Anterior cingulate cortex (tissue), 58 donors: ENCODE measurements around the gene TMC2.
"Not testable (repeated sequence)": the region's sequence is repeated elsewhere in the genome, so short reads cannot be mapped to it uniquely, and the experiment has no call there.

Experiments
- DNase-seq, 58 donors: peaks; one replicate each; lab custom pipeline; 2025; lab: John Stamatoyannopoulos, UW

TMC2 gene

DNA sequence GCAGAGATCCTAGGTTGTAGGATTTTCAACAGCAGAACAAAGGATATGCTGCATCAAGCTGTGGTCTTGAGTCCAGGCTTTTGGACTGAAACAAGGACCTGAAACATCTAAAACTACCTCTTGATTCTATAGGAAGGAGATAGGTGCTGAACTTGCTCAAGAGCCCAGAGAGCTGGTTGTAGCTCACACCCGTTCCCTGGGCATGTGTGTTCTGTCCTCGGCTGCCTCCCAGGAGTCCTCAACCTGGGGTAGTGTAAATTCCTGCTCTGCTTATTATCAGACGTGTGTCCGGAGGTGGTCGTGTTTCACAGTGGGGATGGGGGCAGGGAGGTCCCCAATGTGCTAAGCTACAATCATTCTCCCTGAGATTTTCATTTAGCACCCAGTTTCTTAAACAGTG, 120.9 kb downstream of the TMC2 start:
- DNase-seq, result no peak

- no peak for DNase-seq
Measured at GRCh38 chr20:2657674-2658073, 121.3 kb downstream of the TMC2 start.

GRCh38 chr20:2658414-2659354, 122.3 kb downstream of the TMC2 start:
- DNase-seq, result no peak

DNA sequence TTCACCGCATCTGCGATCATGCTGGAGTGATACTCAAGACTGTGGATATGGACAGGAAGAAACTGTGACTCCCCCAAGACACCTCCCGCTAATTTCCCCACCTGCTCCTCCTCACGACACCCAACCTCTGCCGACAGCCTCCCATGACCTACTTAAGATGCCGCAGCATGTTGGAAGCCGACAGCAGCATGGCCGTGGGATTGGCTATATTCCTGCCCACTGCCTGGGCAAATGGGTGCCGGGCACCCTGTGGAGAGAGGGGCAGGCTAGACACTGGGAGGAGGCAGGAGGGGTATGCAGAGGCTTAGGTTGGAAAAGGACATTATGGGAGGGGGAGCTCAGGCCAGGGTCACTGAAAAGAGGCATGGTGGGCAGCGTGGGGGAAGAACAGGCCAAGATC, 123.2 kb downstream of the TMC2 start:
- DNase-seq, result no peak

- DNase-seq, result peak in 1 of 58 donors; percentile 24
Measured at GRCh38 chr20:2663364-2663886, 127.1 kb downstream of the TMC2 start.

DNA sequence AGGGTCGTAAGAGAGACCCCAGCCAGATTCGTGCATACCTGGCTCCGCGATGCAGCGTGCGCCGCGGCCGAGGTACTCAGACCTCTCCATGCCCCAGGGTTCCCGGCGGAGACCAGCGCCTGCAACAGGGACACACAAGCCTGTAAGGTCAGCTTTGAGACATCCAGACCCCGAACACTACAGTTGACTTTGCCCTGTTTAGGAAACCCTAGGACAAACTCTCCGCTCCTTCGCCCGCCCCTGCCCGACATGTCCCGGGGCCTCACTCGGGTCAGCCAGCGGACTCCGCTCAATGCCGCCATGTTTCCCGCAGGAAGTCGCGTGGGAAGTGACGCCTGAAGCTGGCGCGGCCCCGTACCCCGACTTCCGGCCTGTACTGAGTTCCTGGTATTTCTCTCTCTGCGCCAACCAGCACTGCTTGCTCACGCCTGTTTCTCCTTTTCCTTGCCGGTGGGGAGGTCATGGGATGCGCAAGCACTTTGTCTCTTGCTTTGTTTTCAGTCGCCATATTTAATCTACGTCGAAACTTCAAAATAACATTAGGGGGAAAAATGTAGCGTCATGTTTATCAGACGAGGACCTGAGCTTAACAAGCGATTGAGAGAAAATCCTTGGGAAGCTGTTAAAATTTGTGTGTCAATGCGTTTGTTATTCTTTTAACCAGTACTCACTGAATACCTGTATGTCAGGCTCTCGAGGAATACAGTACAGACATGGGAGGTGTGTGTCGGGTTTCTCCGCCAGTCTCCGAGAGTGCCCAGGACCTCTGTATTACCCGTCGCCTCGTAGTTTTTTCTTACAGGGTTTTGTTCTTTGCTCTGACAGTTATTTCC, 127.7 kb downstream of the TMC2 start, which contains the start of gene IDH3B:
Gene IDH3B (minus strand): TSS at position 330 of the 833 bp plus-strand sequence. CDS start 28 bp downstream, at position 302.
- DNase-seq, result peak; percentile 22 to 97 (median 89)

- DNase-seq, result no peak
Measured at GRCh38 chr20:2671977-2672376, 135.6 kb downstream of the TMC2 start.

DNA sequence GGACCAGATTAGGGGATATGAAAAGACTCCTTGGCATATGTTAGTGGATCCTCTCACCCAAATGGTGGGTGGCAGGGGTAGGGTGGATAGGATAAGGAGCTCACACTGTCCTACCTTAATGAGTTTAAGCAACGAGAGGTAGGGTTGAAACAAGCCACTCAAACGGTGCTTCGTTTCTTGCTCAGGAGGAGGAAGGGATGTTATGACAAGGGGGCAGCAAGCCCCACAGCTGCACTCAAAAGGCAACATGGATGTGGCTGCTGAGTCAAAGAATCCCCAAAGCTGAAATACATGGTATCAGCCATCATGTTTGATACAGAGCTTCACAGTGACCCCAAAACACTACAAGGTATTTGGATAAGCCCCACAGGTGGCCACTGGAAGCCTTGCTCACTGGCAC, 136.1 kb downstream of the TMC2 start:
- no peak for DNase-seq

- DNase-seq, result no peak
Measured at GRCh38 chr20:2673453-2673852, 137.1 kb downstream of the TMC2 start.

DNA sequence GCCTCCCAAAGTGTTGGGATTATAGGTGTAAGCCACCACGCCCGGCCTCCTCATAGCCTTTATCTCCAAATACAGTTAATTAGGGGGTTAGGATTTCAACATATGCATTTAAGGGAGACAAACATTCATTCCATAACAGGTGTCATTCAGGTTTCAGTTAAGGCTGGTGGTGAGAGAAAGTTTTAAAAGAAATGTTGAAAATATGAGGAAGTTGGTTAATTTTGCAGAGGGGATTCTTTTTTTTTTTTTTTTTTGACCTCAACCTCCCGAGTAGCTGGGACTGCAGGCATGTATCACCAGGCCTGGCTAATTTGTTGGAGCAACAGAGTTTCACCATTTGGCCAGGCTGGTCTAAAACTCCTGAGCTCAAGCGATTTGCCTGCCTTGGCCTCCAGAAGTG, 143.7 kb downstream of the TMC2 start:
- no peak for DNase-seq

DNA sequence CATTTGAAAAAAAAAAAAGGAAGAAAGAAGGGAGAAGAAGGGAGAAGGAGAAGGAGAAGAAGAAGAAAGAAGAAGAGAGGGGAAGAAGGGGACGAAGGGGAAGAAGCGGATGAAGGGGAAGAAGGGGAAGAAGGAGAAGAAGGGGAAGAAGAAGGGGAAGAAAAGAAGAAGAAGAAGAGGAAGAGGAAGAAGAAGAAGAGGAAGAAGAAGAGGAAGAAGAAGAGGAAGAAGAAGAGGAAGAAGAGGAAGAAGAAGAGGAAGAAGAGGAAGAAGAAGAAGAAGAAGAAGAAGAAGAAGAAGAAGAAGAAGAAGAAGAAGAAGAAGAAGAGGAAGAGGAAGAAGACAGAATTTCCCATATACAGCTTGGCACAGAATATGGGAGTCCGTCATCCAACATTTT, 145.7 kb downstream of the TMC2 start:
- not testable (repeated sequence) for DNase-seq

- not testable (repeated sequence) for DNase-seq
Measured at GRCh38 chr20:2684817-2685216, 148.4 kb downstream of the TMC2 start.

- DNase-seq, result no peak
Measured at GRCh38 chr20:2687514-2687913, 151.1 kb downstream of the TMC2 start.

GRCh38 chr20:2688041-2688591, 151.7 kb downstream of the TMC2 start:
- DNase-seq, result peak in 31 of 58 donors; percentile 2 to 56 (median 22)

DNA sequence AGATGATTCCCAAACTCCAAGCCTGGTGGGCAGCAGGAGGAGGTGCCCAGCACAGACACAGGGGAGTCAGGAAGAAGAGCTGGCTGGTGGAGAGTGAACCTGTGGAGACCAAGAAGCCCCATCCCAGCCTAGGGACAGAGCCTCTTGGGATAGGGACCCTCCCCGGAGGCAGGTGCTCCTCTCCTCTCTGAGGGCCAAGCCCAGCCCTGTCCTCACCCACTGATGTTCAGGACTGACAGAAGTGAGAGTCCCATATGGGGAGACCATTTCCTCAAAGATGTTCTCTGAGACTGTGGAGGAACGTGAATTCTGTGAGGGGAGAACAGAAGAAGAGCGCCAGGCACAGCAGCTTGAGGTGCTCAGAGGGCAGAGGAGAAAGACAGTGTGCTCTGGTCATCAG, 153.8 kb downstream of the TMC2 start:
- no peak for DNase-seq

DNA sequence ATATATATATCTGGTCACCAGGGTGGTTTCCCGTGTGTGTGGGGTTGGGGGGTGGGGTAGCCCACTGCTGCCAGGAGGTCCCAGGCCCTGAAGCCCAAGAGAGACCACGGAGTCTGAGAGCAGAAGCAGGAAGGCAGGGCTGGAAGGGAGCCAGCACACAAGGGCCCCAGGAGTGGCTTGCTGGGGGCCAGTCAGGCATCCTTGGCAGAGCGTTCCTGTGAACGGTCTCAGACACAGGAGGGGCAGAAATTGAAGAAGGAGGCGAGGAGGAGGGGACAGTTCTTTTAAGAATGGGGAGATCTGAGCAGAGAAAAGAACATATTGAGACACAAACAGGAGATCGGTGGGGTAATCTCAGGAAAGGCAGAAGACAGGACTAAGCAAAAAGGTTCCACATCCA, 154.3 kb downstream of the TMC2 start:
- no peak for DNase-seq

- DNase-seq, result no peak
Measured at GRCh38 chr20:2691127-2691526, 154.8 kb downstream of the TMC2 start.
